Left renal pelvis (tissue), 4 donors: ENCODE data around the gene CEBPE. TPM values are rescaled to one million over a fixed set of nuclear protein-coding genes. Genes with fewer than 3 reads are reported as not detected.

Source experiments
- DNase-seq, 4 donors: peaks; one replicate each; pipeline ENCODE4 v3.0.0-alpha.2; 2013; ENCODE audit warnings: low read depth in 4 of 4, low spot score in 3 of 4
- polyA plus RNA-seq, 4 donors: library from polyadenylated mRNA; unstranded; fragments of 120-200 nt; gene quantifications; one replicate each; pipeline ENCODE4 v1.2.1, GENCODE V29; 2013; ENCODE audit not compliant: insufficient read length in 4 of 4

Gene CEBPE
- polyA plus RNA-seq, 4 donors: 0.16 to 0.50 (median 0.23) TPM; not detected in 1

GRCh38 chr14:23145794-23146350 is 26.8 kb upstream of the CEBPE start:
- no peak for DNase-seq

- DNase-seq: no peak
Observed at GRCh38 chr14:23143911-23144310, 24.9 kb upstream of the CEBPE start.

GRCh38 chr14:23142826-23143225 is 23.8 kb upstream of the CEBPE start:
- DNase-seq: no peak

- no peak for DNase-seq
Observed at GRCh38 chr14:23141706-23142444, 22.8 kb upstream of the CEBPE start.

GRCh38 chr14:23140371-23140770 is 21.3 kb upstream of the CEBPE start:
- DNase-seq: no peak

GRCh38 chr14:23139874-23140273 is 20.8 kb upstream of the CEBPE start:
- no peak for DNase-seq

GRCh38 chr14:23137813-23138535 is 18.9 kb upstream of the CEBPE start:
- DNase-seq: no peak

- no peak for DNase-seq
Observed at GRCh38 chr14:23137192-23137812, 18.2 kb upstream of the CEBPE start.

GRCh38 chr14:23136566-23137133 is 17.6 kb upstream of the CEBPE start:
- no peak for DNase-seq

GRCh38 chr14:23132970-23133369 is 13.9 kb upstream of the CEBPE start:
- no peak for DNase-seq

- no peak for DNase-seq
Observed at GRCh38 chr14:23131482-23131881, 12.4 kb upstream of the CEBPE start.

- DNase-seq: no peak
Observed at GRCh38 chr14:23130871-23131270, 11.8 kb upstream of the CEBPE start.

- no peak for DNase-seq
Observed at GRCh38 chr14:23129759-23130316, 10.8 kb upstream of the CEBPE start.

- DNase-seq: no peak
Observed at GRCh38 chr14:23128969-23129758, 10.1 kb upstream of the CEBPE start.

GRCh38 chr14:23127861-23128260 is 8.8 kb upstream of the CEBPE start:
- DNase-seq: no peak

GRCh38 chr14:23126548-23127278 is 7.7 kb upstream of the CEBPE start:
- DNase-seq: no peak

GRCh38 chr14:23125933-23126524 is 7.0 kb upstream of the CEBPE start:
- no peak for DNase-seq

- DNase-seq: no peak
Observed at GRCh38 chr14:23125011-23125410, 6.0 kb upstream of the CEBPE start.
